Femur (tissue), 1 donor: Measurements from ENCODE around the gene ARID1B.
A peak's percentile ranks its signal among the peaks of the same experiment; 100 is the strongest.

Experiments used
- DNase-seq: peaks from one replicate; pipeline ENCODE4 v3.0.0-alpha.2; 2017

Gene ARID1B

GRCh38 chr6:156828280-156828703, 51.1 kb downstream of the ARID1B start:
- DNase-seq = no peak

DNA sequence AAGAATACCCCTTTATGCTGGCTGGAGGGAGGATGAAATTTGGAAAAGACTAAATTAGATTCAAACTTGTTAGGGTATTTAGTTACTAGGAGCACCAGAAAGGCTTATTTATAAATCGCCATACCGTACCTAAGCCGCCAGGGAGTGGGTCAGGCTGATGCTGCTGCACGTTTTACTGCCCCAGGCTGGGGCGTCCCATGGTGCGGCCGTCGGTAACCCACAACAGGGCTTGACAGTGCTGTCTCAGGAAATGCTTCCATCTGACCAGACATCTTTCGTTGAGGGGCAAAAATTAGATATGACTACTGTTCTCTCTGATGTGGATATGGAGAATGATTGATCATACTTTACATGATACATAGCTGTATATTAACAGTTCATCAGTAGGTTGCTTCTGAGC, 52.9 kb downstream of the ARID1B start:
- no peak for DNase-seq

- no peak for DNase-seq
Measured at GRCh38 chr6:156832231-156832647, 55.1 kb downstream of the ARID1B start.

- no peak for DNase-seq
Measured at GRCh38 chr6:156832669-156833068, 55.5 kb downstream of the ARID1B start.

DNA sequence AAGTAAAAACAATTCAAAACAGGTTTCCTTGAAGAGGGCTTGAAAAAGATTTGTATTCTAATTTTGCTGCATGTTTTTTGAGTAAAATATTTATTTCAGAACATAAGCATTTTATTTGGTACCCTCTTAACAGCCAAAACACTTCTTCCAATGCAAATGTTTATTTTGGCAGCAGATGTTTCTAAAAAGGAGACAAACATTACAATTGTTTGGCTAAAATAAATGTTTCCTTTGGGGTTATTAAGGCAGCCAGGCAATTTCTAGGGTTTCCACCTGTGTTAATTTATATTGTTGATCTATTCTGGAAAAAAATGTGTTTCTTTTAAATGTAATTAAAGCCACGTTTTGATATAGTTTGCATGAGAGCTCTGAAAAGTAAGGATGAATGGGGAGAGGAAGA, 56.6 kb downstream of the ARID1B start:
- no peak for DNase-seq

DNA sequence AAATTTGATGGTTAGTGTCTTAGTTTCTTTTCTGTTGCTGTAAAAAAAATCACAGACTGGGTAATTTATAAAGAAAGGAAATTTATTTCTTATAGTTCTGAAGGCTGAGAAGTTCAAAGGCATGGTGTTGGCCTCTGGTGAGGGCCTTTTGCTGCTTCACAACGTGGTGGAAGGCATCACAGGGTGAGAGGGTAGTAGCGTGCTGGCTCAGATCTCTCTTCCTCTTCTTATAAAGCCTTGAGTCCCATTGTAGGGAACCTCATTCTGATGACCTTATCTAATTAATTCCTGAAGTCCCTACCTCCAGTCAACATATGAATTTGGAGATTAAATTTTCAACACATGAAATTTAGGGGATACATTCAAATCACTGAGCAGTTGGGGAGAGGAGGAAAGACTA, 62.0 kb downstream of the ARID1B start:
- no peak for DNase-seq

- DNase-seq = no peak
Measured at GRCh38 chr6:156839591-156840001, 62.4 kb downstream of the ARID1B start.

DNA sequence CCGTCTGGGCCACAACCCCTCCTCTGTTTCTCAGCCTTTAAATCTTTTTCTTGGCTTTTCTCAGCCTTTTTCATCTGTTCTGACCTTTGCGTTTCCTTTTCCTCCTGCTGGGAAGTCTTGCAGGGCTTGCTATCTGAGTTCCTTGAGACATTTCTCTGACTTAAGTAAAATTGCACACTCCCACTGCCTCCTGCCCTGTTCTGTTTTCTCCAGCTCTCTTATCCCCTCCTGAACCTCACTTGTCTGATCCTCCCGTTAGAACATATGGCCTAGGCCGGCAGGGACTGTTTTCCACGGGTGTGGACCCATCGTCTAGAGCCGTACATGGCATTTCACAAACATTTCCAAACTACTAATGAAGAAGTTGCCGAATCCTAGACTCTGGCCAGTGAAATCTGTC, 63.0 kb downstream of the ARID1B start:
- no peak for DNase-seq

DNA sequence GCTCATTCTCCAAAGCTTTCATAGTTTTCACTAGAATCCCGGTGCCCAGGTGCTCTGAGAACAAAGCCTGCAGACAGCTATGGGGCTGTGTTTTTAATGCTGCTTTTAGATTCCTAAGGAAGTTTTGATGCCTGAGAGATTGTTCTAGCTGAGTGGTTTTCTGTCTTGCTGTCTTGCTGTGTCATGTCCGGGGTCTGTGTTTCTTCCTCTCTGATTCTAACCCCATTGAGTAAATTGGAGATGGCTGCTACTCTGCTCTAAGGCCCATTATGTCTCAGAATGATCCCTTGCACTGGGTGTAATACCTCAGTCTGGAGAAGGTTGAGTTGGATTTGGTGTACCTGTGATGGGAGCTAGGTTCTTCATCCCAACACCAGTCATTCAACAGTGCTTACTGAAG, 63.4 kb downstream of the ARID1B start:
- no peak for DNase-seq

DNA sequence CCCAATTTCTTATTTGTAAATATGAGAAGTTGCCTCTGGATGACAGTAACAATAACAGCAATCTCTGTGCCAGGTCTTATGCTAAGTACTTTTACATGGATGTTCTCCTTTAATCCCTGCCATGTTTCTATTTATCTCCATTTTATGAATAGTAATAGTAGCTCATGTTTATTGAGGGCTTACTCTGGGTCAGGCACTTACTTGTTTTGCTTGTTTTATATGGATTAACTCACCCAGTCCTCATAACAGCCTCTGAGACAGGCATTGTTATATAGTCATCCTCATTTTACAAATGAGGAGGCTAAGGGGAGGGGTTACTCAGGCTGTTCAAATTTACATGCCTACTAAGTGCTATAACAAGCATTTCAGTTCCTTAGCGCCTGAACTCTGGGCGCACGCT, 64.3 kb downstream of the ARID1B start:
- no peak for DNase-seq

DNA sequence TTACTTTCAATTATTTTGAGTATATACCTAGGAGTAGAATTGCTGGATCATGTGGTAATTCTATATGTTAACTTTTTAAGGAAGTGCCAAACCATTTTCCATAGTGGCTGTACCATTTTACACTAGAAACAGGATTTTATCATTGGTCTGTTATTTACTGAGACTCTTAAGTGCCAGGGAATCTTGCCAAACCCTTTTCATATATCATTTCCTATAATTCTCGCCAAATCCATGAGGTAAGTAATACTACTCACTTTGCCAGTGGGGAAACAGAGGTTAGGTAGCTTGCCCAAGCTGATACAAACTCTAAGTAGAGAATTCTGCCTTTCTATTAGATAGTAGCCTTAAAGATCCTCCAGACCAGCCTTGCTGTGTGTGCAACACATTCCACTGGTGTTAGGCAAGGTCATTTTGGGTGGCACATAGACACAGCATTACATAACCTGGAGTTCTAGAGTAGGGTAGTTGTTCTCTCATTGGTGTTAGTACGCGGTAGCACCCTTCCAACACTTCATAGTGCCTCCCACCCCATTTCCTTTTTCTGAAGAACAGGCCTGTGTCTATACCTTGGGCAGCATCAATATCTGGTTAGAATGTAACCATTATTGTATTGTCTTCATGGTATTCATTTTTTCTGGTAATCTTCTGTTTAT, 65.5 kb downstream of the ARID1B start:
- no peak for DNase-seq

DNA sequence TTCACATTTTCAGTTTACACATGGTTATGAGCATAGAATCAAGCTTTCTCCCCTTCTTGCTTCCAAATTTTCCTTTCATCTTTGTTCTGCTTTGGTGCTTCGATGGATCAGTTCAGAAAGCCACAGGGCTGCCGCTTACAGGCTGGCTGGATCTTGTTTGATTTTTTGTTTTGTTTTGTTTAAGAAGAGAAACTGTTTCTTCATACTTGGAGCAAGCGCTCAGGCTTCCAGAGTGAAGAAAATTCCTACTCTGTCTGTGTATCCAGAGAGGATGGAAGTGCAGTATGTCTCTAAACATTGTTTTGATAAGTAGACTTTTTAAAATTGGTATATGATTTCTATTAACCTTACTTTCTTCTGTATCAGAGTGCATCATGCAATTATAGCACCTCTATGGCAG, 66.9 kb downstream of the ARID1B start:
- no peak for DNase-seq

GRCh38 chr6:156845454-156846155, 68.4 kb downstream of the ARID1B start:
- DNase-seq = no peak

DNA sequence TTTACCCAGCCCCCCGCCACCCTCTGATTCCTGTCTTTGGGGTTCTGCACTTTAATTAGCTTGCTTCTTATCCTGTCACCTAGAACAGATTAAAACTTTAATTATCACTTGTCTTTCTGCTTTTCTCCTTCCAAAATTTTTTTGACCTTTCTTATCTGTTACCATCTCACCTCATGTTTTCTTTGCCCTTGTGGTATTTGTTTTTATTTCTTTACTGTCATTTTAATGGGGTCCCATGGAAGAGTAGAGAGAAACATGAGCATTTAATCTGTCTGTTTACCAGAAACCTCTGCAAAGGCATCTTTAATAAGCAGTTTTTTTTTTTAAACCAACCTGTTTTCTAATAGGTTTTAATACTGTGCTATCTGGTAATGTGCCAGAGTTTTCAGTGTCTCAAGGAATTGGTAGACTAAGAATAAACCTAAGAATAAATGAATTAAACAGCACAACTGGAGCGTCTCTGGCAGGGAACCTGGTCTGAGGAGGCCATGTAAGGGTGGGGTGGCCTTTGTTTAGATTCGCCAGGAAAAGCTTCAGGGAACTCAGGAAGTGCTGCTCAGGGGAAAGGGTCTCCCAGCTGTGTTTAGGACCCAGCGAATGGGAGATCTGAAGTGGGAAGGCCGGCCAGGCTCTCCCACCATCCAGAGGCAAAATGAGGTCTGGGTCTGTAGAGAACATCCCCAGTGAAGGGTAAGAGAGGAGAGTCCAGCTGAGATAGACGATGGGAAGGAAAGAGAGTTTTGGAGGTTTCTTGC, 69.8 kb downstream of the ARID1B start:
- DNase-seq = no peak

GRCh38 chr6:156848123-156848522, 70.9 kb downstream of the ARID1B start:
- no peak for DNase-seq

- DNase-seq = peak; percentile 84
Measured at GRCh38 chr6:156848533-156848932, 71.4 kb downstream of the ARID1B start.

GRCh38 chr6:156849806-156850205, 72.6 kb downstream of the ARID1B start:
- DNase-seq = no peak

DNA sequence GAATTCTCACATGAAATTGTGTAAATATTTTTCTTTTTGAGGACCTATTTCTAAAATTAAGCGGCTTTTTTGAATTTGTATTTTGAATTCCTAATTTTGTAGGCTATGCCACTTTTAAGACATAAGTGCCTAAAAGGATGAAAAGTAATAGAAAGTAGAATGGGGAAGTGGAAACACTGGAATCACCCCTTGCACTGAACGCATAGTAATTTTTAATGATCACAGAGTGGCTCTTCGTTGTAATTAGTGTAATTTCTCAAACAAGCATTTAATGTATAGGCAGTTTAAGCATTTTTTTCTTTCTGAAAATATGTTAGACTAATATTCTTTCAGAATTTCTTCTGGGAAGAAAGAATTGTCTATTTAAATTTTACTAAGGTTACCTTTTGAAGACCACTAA, 73.2 kb downstream of the ARID1B start:
- DNase-seq = no peak

- no peak for DNase-seq
Measured at GRCh38 chr6:156851454-156851921, 74.3 kb downstream of the ARID1B start.

DNA sequence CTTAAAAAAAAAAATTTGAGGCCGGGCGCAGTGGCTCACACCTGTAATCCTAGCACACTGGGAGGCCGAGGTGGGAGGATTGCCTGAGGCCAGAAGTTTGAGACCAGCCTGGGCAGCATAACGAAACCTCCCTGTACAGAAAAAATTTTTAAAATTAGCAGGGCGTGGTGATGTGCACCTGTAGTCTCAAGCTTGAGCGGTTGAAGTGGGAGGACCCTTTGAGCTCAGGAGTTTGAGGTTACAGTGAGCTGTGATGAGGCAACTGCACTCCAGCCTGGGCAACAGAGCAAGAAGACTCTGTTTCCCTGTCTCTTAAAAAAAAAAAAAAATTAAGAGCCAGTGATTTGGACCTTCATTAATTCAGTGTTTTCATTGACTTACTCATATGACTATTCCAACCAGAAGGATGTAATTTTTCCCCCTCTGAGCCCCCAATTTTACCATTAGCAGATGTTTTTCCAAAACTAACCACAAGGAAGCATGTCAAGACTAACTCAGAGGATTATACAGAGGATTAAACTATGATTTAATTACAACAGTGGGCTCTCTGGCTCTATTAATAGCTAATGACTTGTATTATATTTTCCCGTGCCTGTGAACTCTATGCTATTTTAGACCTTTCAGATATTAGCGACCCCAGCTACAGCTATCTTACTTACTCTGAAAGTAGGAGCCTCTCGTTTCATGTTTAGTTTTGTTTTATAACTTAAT, 75.1 kb downstream of the ARID1B start:
- no peak for DNase-seq

DNA sequence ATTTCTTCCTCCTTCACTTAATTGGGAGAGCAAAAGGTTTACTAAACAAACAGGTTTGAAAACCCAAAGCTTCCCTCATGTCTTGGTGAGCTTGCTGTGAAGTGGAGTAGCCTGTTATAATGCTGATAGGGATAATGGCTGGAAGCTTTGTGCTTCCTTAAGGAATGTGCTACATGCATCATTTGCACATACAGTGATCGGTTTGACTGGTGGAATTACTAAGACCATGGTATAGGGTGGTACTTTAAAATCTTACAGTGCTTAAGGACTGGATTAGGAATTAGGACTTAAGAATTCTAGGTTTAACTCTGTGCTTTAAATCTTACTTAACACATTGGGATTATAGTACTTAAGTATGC, 75.7 kb downstream of the ARID1B start:
- DNase-seq = no peak

GRCh38 chr6:156853733-156854132, 76.6 kb downstream of the ARID1B start:
- no peak for DNase-seq

DNA sequence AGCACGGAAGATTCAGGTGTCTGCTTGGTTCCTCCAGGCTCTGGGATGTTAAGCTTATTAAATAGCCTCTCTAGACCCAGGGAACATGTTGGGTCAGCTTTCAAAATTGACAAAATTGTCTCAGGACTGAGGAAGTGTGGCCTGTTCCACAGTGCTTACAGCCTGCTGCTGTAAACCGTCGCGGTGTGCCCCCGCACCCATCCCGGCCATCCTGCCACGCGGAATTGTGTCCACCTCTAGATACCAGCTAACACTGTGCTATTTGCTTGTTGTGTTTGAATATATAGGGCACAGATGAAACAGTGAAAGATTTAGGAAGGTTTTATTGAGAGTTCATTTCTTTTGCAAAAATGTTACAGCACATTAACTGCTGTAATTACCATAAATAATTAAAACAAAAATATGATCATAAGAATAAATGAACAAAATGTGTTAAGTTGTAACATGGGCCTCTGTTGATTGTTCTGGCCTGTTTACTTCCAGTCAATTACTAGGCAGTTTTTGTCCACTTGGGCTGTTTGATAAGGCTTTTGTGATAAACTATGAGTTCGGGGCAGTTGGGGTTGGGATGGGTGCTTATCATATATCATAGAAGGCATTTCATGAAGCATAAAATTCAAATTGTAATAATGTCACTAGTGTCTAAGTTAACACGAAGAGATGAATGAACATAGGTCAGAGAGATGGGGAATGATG, 77.4 kb downstream of the ARID1B start:
- DNase-seq = no peak
